Endothelial cell of umbilical vein (primary cell): ENCODE data around the gene POLR2L. TPM values are rescaled to one million over a fixed set of nuclear protein-coding genes. Genes with fewer than 3 reads are reported as not detected.

Experiments
- BruUV-seq: library from RNA; stranded (reverse); fragments of 400-500 nt; replicated peaks from 2 replicates; lab custom pipeline; 2021; lab: Mats Ljungman, UMichigan
- CTCF ChIA-PET: fragments of 300-600, 350-600 bp; sonication (Branson Sonifier 250); formaldehyde crosslinking; loops from one replicate; lab custom pipeline; 2021; ENCODE audit warnings: antibody characterized with exemption, inconsistent platforms; lab: Charles Lee
- POLR2A ChIA-PET: fragments of 300-600, 350-600 bp; sonication (Branson Sonifier 250); formaldehyde crosslinking; loops from one replicate; lab custom pipeline; 2021; ENCODE audit warnings: antibody characterized with exemption, inconsistent platforms; lab: Charles Lee
- DNase-seq: peaks from one replicate; pipeline ENCODE4 v3.0.0-alpha.2; 2011; ENCODE audit warnings: low read depth, low spot score
- FAIRE-seq: peaks from 2 replicates; lab custom pipeline; 2011; peaks lifted over from hg19 to GRCh38; lab: Jason Lieb, UNC
- H2AFZ ChIP-seq: 2 replicates; pipeline ENCODE4 v1.6.0; 2012; ENCODE audit warnings: low read depth, low read length, control low read depth, inconsistent platforms
- H3K27ac ChIP-seq: 2 replicates; pipeline ENCODE4 v1.5.1; 2011; ENCODE audit warnings: low read depth, mild to moderate bottlenecking, control low read depth, low read length, moderate library complexity; ENCODE audit not compliant: insufficient read depth
- H3K27me3 ChIP-seq, 2 experiments: 2 replicates each; pipeline versions ENCODE4 v1.6.0 to v1.6.1; 2011; ENCODE audit warnings: low read length in 2 of 2, mixed read lengths in 1 of 2; ENCODE audit not compliant: control insufficient read depth in 2 of 2, insufficient read depth in 2 of 2
- H3K36me3 ChIP-seq, 2 experiments: 2 replicates in 1 of 2; 3 replicates in 1 of 2; pipeline ENCODE4 v1.5.1; 2011; ENCODE audit warnings: low read length in 2 of 2, mild to moderate bottlenecking in 1 of 2, moderate library complexity in 1 of 2; ENCODE audit not compliant: control insufficient read depth in 2 of 2, insufficient read depth in 2 of 2; ENCODE audit errors: extremely low read depth in 1 of 2
- H3K4me1 ChIP-seq: 3 replicates; pipeline ENCODE4 v1.5.1; 2011; ENCODE audit warnings: mild to moderate bottlenecking, low read length; ENCODE audit not compliant: control insufficient read depth, insufficient read depth; ENCODE audit errors: extremely low read depth
- H3K4me2 ChIP-seq: 2 replicates; pipeline ENCODE4 v1.6.1; 2011; ENCODE audit warnings: low read length, control low read depth, mixed read lengths; ENCODE audit not compliant: insufficient read depth
- H3K4me3 ChIP-seq, 3 experiments: fragments of 200-600 bp in 1 of 3; sonication (generic), shearing (Covaris generic) in 1 of 3; replicated peaks in 1 of 3; 2 replicates each; pipeline ENCODE4 v1.5.1; 2011 to 2016; ENCODE audit warnings: control low read depth in 3 of 3, low read length in 3 of 3, mild to moderate bottlenecking in 2 of 3, inconsistent platforms in 1 of 3, low read depth in 1 of 3, moderate library complexity in 1 of 3; ENCODE audit not compliant: insufficient read depth in 1 of 3
- H3K79me2 ChIP-seq: 2 replicates; pipeline ENCODE4 v1.6.0; 2012; ENCODE audit warnings: low read length, inconsistent platforms; ENCODE audit not compliant: control insufficient read depth, insufficient read depth
- H3K9ac ChIP-seq: replicated peaks from 2 replicates; pipeline ENCODE3; 2011; ENCODE audit warnings: low read length, control low read depth; ENCODE audit not compliant: insufficient read depth; ENCODE audit errors: extremely low read depth
- H3K9me1 ChIP-seq: replicated peaks from 3 replicates; pipeline ENCODE4 v1.6.0; 2011; ENCODE audit warnings: mild to moderate bottlenecking, low read length; ENCODE audit not compliant: control insufficient read depth, insufficient read depth; ENCODE audit errors: extremely low read depth
- H3K9me3 ChIP-seq: replicated peaks from 2 replicates; pipeline ENCODE4 v1.5.1; 2012; ENCODE audit warnings: low read length, inconsistent platforms; ENCODE audit not compliant: control insufficient read depth, insufficient read depth
- H4K20me1 ChIP-seq: replicated peaks from 2 replicates; pipeline ENCODE3; 2011; ENCODE audit warnings: mild to moderate bottlenecking, low read length; ENCODE audit not compliant: control insufficient read depth, insufficient read depth; ENCODE audit errors: extremely low read depth
- CTCF ChIP-seq, 2 donors: IDR thresholded peaks; 1 replicate in 1 of 2; 2 replicates in 1 of 2; pipeline ENCODE4 v1.5.1; 2011; ENCODE audit warnings: low read length in 2 of 2, mild to moderate bottlenecking in 2 of 2, moderate library complexity in 2 of 2, control low read depth in 1 of 2, inconsistent platforms in 1 of 2, low read depth in 1 of 2; ENCODE audit not compliant: insufficient read depth in 1 of 2; ENCODE audit errors: extremely low read depth in 1 of 2
- EZH2 ChIP-seq: IDR thresholded peaks from 2 replicates; pipeline ENCODE4 v1.6.1; 2012; ENCODE audit warnings: borderline replicate concordance, low read depth, mild to moderate bottlenecking, moderate library complexity, low read length, inconsistent platforms; ENCODE audit not compliant: severe bottlenecking
- FOS ChIP-seq: IDR thresholded peaks from 2 replicates; pipeline ENCODE4 v1.6.1; 2011; ENCODE audit warnings: mild to moderate bottlenecking, low read length, moderate library complexity, borderline replicate concordance; ENCODE audit not compliant: insufficient read depth
- GATA2 ChIP-seq: IDR thresholded peaks from 2 replicates; pipeline ENCODE4 v1.7.0; 2011; ENCODE audit warnings: low read depth, mild to moderate bottlenecking, moderate library complexity, mixed read lengths, low read length; ENCODE audit not compliant: insufficient read length, insufficient read depth
- JUN ChIP-seq: IDR thresholded peaks from 2 replicates; pipeline ENCODE4 v1.6.1; 2011; ENCODE audit warnings: borderline replicate concordance, low read depth; ENCODE audit not compliant: insufficient read length, insufficient read depth
- MAX ChIP-seq: IDR thresholded peaks from 2 replicates; pipeline ENCODE4 v1.6.1; 2011; ENCODE audit not compliant: insufficient read depth, insufficient read length
- MYC ChIP-seq: IDR thresholded peaks from one replicate; pipeline ENCODE4 v1.6.1; 2011; ENCODE audit warnings: mild to moderate bottlenecking, low read depth, low read length
- POLR2A ChIP-seq: IDR thresholded peaks from 2 replicates; pipeline ENCODE4 v1.6.1; 2012; ENCODE audit warnings: low read depth, mild to moderate bottlenecking, control low read depth, low read length
- POLR2AphosphoS5 ChIP-seq: IDR thresholded peaks from 2 replicates; pipeline ENCODE4 v1.6.1; 2012; ENCODE audit warnings: low read depth, mild to moderate bottlenecking, control low read depth, low read length, moderate library complexity; ENCODE audit not compliant: insufficient read depth
- dilution Hi-C: fragments of 300-500 bp; cut with MboI; formaldehyde crosslinking; loops from one replicate; pipeline ENCODE4 v1.15.0; 2019; ENCODE audit warnings: low sequenced_read_pairs; ENCODE audit not compliant: extremely low pct_ligation_motif_present
- intact Hi-C: fragments of 100-400 bp; cut with micrococcal nuclease; formaldehyde crosslinking; loops from one replicate; pipeline ENCODE4 v1.10.0; 2022
- polyA plus RNA-seq, 4 experiments: library from polyadenylated mRNA; depleted of rRNA in 3 of 4; stranded (reverse) in 3 of 4; unstranded in 1 of 4; fragments of >200 nt; gene quantifications; 2 replicates each; pipeline versions ENCODE4 v1.2.1 to v1.2.3, GENCODE V29; 2011 to 2012; ENCODE audit warnings: missing spikeins in 1 of 4
- total RNA-seq: library from RNA; stranded (reverse); gene quantifications from 2 replicates; pipeline ENCODE4 v1.2.3, GENCODE V29; 2021

The POLR2L gene
- total and polyA plus RNA-seq, 2 donors (not counting 3 experiments of a cell fraction or from before 2014, with no cell fraction given): 146 to 259 TPM

- BruUV-seq: no TSS peak
- no peaks in the 10 kb centered on the region for H3K9me3 ChIP-seq
- no peak overlapping the region for H3K9ac ChIP-seq
- dilution Hi-C loops (no loop called here), intact Hi-C loops (no loop called here)
- no peak overlapping the region for H2AFZ ChIP-seq
- H3K27me3 ChIP-seq: no peaks in the 10 kb centered on the region
- H3K4me1 ChIP-seq: peaks cover 34% of the 10 kb centered on the region
- POLR2A ChIA-PET: interaction anchor here (1.2 kb wide), 1 partner anchor 11 kb away, joined by 3 read pairs; no protein-coding TSS in a partner anchor
- H3K9me1 ChIP-seq: no peaks in the 10 kb centered on the region
- DNase-seq: no peak
- FAIRE-seq: no peak
- H3K36me3 ChIP-seq: peaks cover 4 to 17% of the 10 kb centered on the region in 2 experiments
- no peak overlapping the region for H3K4me3 ChIP-seq
- H3K4me2 ChIP-seq: no peak overlapping the region
- CTCF ChIA-PET: no interaction called here
- TF ChIP-seq FOS: no peak
- TF ChIP-seq POLR2A: no peak
- TF ChIP-seq MAX: no peak
- TF ChIP-seq CTCF (IDR thresholded peaks at IDR 0.05; ENCODE audit: extremely low read depth in 1 of 2, insufficient read depth in 1 of 2, low read depth in 1 of 2, low read length in 2 of 2): no peak
- no peak for TF ChIP-seq EZH2
- no peak for TF ChIP-seq GATA2
- TF ChIP-seq POLR2AphosphoS5: no peak
- no peak for TF ChIP-seq JUN
- TF ChIP-seq MYC: no peak
- H3K79me2 ChIP-seq: peaks cover 19% of the 10 kb centered on the region
- H4K20me1 ChIP-seq: no peaks in the 10 kb centered on the region
- no peak overlapping the region for H3K27ac ChIP-seq
Observed at GRCh38 chr11:823441-824291, 18.7 kb downstream of the POLR2L start.
